ENCODE results near the gene SMURF2. TPM values are rescaled to one million over a fixed set of nuclear protein-coding genes. Genes with fewer than 3 reads are reported as not detected.

SMURF2 gene
- total RNA-seq = 41.7 and 42.3 TPM in 2 replicates
- long read RNA-seq, partial matches to known transcripts = 8 of 15 reads
- long read RNA-seq, other reads (novel, unspliced or antisense) = 7 of 15 reads

DNA sequence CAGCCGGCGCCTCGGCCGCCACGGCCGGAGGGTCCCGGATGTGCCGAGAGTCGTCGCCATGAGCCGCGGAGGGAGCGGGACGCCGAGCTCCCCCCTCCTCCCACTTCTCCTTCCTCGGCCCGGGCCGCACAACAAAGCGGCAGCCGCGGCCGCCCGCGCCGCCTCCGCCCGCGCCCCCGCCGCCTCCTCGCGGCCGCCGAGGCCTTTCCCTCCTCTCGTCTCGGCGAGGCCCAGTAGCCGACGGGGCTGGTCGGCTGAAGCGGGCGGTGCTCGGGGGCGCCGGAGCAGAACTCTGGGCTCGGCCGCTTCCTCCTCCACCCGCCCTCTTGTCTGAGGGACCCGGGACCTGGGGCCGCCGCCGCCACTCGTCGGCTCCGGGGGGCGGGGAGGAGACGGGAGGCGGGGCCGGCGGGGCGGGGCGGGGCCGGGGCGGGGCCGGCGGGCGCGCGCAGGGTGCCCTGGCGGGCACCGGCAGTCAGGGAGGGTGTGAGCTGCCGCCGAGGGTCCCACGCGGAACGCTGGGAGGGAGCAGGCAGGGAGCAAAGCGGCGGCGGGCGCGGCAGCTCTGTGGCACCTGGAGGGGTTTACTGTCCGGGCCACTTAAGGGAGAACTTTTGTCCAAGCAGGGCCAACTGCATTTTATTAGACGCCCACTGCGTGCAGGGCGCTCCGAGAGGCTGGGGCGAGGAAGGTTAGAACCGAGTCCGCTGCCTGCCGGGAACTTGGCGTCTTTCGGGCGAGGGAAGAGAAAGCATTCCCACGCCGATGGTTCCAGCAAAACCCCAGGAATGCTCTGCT lies at the start of gene SMURF2:
Gene SMURF2, minus strand, starts transcription at position 332 of the 798 bp plus-strand sequence. CDS start 427 bp downstream, outside the sequence.
- H3K36me3 Mint-ChIP-seq (ENCODE audit: unreplicated experiment) = no peaks in the 10 kb centered on the region
- peak; percentile 92 for DNase-seq (ENCODE audit: extremely low spot score, unreplicated experiment)
- H3K27me3 Mint-ChIP-seq (ENCODE audit: unreplicated experiment) = no peaks in the 10 kb centered on the region
- H3K27ac Mint-ChIP-seq (ENCODE audit: unreplicated experiment) = peak within 1 kb of the TSS; percentile 96
- peak within 1 kb of the TSS; percentile 98 for H3K4me3 Mint-ChIP-seq (ENCODE audit: unreplicated experiment)
- TF ChIP-seq, protein P1, sequence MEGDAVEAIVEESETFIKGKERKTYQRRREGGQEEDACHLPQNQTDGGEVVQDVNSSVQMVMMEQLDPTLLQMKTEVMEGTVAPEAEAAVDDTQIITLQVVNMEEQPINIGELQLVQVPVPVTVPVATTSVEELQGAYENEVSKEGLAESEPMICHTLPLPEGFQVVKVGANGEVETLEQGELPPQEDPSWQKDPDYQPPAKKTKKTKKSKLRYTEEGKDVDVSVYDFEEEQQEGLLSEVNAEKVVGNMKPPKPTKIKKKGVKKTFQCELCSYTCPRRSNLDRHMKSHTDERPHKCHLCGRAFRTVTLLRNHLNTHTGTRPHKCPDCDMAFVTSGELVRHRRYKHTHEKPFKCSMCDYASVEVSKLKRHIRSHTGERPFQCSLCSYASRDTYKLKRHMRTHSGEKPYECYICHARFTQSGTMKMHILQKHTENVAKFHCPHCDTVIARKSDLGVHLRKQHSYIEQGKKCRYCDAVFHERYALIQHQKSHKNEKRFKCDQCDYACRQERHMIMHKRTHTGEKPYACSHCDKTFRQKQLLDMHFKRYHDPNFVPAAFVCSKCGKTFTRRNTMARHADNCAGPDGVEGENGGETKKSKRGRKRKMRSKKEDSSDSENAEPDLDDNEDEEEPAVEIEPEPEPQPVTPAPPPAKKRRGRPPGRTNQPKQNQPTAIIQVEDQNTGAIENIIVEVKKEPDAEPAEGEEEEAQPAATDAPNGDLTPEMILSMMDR (IDR thresholded peaks at IDR 0.05) = no peak
- H3K4me1 Mint-ChIP-seq (ENCODE audit: unreplicated experiment) = peaks cover 61% of the 10 kb centered on the region
- no peaks in the 10 kb centered on the region for H3K9me3 Mint-ChIP-seq (ENCODE audit: unreplicated experiment)

DNA sequence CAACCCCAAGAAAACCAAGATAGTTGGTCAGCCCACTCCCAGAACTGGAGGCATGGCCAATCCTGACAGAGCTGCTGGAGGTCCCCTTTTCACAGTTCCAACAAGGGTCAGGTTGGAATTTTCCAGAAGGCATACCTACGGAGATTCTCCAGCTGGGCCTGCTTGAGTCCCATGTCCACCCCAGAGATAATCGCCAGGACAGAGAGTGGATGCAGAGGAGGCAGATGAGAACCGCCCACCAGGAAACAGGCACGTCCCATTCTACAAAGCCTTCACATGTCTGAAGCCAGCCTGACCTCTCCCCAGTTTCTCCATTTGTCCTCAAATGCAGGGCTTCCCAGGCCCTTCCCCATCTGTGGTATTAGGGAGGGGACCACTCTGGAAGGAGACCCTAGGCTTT lies 47.4 kb upstream of the SMURF2 start:
- Mint-ChIP-seq H3K27ac (ENCODE audit: unreplicated experiment) (no peak overlapping the region), H3K36me3 (ENCODE audit: unreplicated experiment) (no peaks in the 10 kb centered on the region), H3K4me3 (ENCODE audit: unreplicated experiment) (no peak overlapping the region), H3K4me1 (ENCODE audit: unreplicated experiment) (peaks cover 55% of the 10 kb centered on the region), H3K9me3 (ENCODE audit: unreplicated experiment) (no peaks in the 10 kb centered on the region), H3K27me3 (ENCODE audit: unreplicated experiment) (no peaks in the 10 kb centered on the region)
- TF ChIP-seq, protein P1 (IDR thresholded peaks at IDR 0.05) = no peak
- DNase-seq (ENCODE audit: extremely low spot score, unreplicated experiment) = no peak

DNA sequence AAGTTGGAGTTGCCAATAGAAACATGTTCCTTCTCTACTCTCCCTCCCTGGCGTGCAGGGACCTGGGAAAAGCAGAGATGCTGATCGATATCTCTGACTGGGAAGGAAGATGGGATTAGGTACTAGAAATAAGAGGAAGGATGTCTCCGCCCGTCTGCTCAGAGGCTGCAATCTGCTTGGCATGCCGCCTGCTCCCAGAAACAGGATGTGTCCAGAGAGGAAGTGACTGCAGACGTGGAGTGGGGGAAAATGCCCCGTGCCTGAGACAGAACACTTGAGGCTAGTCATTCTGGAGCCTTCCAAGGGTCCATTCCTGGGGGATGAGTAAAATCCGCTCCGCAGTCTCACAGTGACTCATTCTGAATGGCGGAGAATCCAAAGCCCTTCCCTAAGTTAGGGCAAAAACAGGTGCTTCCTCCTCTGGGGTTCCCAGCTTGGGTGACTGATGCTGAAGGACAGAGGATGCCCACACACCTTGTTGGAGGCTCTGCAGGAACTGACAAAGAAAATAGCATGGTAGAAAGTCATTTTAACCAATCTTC lies 45.0 kb upstream of the SMURF2 start:
- Mint-ChIP-seq H3K4me1 (ENCODE audit: unreplicated experiment) (peaks cover 36% of the 10 kb centered on the region), H3K36me3 (ENCODE audit: unreplicated experiment) (no peaks in the 10 kb centered on the region), H3K4me3 (ENCODE audit: unreplicated experiment) (peak overlapping the region; percentile 35), H3K27ac (ENCODE audit: unreplicated experiment) (peak overlapping the region; percentile 83), H3K9me3 (ENCODE audit: unreplicated experiment) (no peaks in the 10 kb centered on the region), H3K27me3 (ENCODE audit: unreplicated experiment) (no peaks in the 10 kb centered on the region)
- TF ChIP-seq, protein P1 (IDR thresholded peaks at IDR 0.05) = no peak
- peak; percentile 86 for DNase-seq (ENCODE audit: extremely low spot score, unreplicated experiment)

DNA sequence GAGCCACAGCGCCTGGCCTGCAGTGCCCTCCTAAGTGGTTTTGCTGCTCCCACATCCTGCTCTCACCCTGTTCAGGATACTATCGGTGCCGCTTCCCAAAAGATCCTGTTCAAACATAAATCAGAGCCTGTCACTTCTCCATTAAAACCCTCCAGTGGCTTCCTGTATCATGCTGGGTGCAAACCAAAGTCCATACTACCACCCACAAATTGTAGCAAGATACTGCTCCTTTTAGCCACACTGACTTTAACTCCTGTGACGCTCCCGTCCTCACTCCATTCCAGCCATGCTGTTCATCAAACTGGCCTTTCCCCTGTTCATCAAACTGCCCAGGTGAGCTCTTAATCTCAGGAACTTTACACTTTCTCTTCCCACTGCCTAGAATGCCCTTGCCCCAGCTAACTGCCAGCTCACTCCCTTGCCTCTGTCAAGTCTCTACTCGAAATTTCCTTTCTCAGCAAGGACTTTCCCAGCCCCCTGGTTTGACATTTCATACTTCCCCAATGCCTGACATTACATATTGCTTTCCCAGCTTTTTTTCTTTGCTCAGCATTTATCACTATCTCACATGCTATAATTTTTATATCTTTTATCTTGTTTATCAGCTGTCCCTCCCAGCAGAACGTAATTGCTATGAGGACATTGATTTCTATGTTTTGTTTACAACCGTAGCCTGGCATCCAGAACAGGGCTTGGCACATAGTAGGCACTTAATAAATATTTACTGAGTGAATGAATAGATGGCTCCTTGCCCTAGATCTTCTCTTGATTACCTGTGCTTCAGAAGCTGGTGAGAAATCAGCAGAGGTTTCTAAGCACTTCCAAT lies 44.3 kb upstream of the SMURF2 start:
- Mint-ChIP-seq H3K36me3 (ENCODE audit: unreplicated experiment) (no peaks in the 10 kb centered on the region), H3K4me3 (ENCODE audit: unreplicated experiment) (no peak overlapping the region), H3K9me3 (ENCODE audit: unreplicated experiment) (no peaks in the 10 kb centered on the region), H3K27me3 (ENCODE audit: unreplicated experiment) (no peaks in the 10 kb centered on the region), H3K4me1 (ENCODE audit: unreplicated experiment) (peaks cover 32% of the 10 kb centered on the region), H3K27ac (ENCODE audit: unreplicated experiment) (peak overlapping the region; percentile 83)
- TF ChIP-seq, protein P1 (IDR thresholded peaks at IDR 0.05) = no peak
- no peak for DNase-seq (ENCODE audit: extremely low spot score, unreplicated experiment)

All from osteocyte (in vitro differentiated cells).